KMS-11 (cell line): Measurements from ENCODE around the gene GALR2.

Source experiments
- H2AFZ ChIP-seq: fragments of 200-600 bp; sonication (generic); 2 replicates; pipeline ENCODE4 v1.6.1; 2016; ENCODE audit warnings: antibody characterized with exemption, mixed run types, low read depth
- H3K27ac ChIP-seq: fragments of 200-600 bp; sonication (generic); 2 replicates; pipeline ENCODE4 v1.6.1; 2016; ENCODE audit warnings: mild to moderate bottlenecking, mixed run types
- H3K27me3 ChIP-seq: fragments of 200-600 bp; sonication (generic); 2 replicates; pipeline ENCODE4 v1.6.1; 2017; ENCODE audit warnings: mild to moderate bottlenecking, low read depth, mixed run types, moderate library complexity; ENCODE audit not compliant: insufficient read depth
- H3K36me3 ChIP-seq: fragments of 200-600 bp; sonication (generic); 2 replicates; pipeline ENCODE4 v1.6.1; 2017; ENCODE audit warnings: mild to moderate bottlenecking, mixed run types; ENCODE audit not compliant: insufficient read depth
- H3K4me1 ChIP-seq: fragments of 200-600 bp; sonication (generic); 2 replicates; pipeline ENCODE4 v1.6.1; 2016; ENCODE audit warnings: mild to moderate bottlenecking, low read depth, mixed run types; ENCODE audit not compliant: poor library complexity, severe bottlenecking
- H3K4me2 ChIP-seq: fragments of 200-600 bp; sonication (generic); 2 replicates; pipeline ENCODE4 v1.7.0; 2016; ENCODE audit warnings: mild to moderate bottlenecking, mixed run types
- H3K4me3 ChIP-seq: fragments of 200-600 bp; sonication (generic); IDR thresholded peaks from 2 replicates; pipeline ENCODE4 v1.6.1; 2017; ENCODE audit warnings: low read depth, low read length, mixed read lengths; ENCODE audit not compliant: insufficient read depth
- H3K79me2 ChIP-seq: fragments of 200-600 bp; sonication (generic); 2 replicates; pipeline ENCODE4 v1.6.1; 2016; ENCODE audit warnings: low read depth, mixed run types; ENCODE audit not compliant: insufficient read depth
- H3K9ac ChIP-seq: fragments of 200-600 bp; sonication (generic); 2 replicates; pipeline ENCODE4 v1.6.1; 2016; ENCODE audit warnings: mild to moderate bottlenecking, mixed run types
- H4K20me1 ChIP-seq: fragments of 200-600 bp; sonication (generic); 2 replicates; pipeline ENCODE4 v1.6.1; 2016; ENCODE audit warnings: mild to moderate bottlenecking, mixed run types; ENCODE audit not compliant: insufficient read depth
- TF ChIP-seq, protein P1 (sequence below): fragments of 200-600 bp; sonication (generic); conservative IDR thresholded peaks from 2 replicates; pipeline ENCODE4 v1.6.1; 2017; ENCODE audit warnings: low read depth, mild to moderate bottlenecking, antibody characterized with exemption, low read length, moderate library complexity, mixed read lengths

The GALR2 gene

DNA sequence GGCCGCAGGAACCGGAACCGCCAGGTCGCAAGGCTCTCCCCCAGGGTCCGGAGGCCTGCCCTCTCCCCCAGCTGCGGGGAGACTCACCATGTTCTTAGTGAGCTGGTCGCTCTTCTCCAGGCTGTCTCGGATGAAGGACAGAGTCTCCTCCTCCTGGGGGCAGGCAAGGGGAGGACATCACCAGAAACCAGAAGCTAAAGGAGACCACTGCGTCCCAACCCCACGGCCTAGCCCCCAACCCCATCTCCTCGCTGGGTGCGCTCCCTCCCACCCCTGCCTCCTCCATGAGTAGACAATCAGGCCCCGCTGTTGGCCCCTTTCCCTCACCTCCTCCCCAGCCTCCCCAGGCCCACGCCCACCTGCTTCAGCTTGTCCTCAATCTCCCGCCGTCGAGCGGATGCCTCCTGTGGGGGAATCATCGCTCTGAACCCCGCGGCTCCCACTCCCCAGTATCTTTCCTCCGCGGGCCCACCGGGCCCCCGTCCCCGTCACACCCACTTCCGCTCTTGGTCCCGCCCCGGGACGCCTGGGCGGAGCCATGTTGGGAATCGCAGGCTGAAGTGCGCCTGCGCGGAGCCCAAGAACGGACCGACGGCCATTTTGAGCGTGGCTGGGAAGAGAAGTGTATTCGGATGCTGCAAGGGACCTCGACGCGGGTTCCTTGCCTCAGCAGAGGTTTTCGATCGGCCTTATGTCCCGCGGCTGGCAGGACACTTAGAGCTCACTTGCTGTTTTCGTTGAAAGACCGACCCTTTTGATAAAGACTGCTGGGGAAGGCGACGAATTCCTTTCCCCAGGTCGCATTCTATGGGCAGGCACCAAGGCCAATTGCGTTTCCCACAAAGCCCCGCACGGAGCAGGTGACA is 28.9 kb downstream of the GALR2 start, which contains the start of gene EXOC7:
Gene EXOC7 (minus strand): TSS at position 514 of the 866 bp plus-strand sequence. CDS start 95 bp downstream, at position 419.
- peak within 1 kb of the TSS; percentile 61 for H3K4me3 ChIP-seq
- peaks cover 14% of the 10 kb centered on the region for H3K4me1 ChIP-seq
- no peaks in the 10 kb centered on the region; the same call in 1 of the 2 replicates for H3K36me3 ChIP-seq
- peak within 1 kb of the TSS; percentile 59; the same call in 1 of the 2 replicates for H3K9ac ChIP-seq
- no peaks in the 10 kb centered on the region for H3K27me3 ChIP-seq
- H3K79me2 ChIP-seq: peaks cover 14% of the 10 kb centered on the region; the same call in 1 of the 2 replicates
- H4K20me1 ChIP-seq: no peaks in the 10 kb centered on the region
- TF ChIP-seq, protein P1, sequence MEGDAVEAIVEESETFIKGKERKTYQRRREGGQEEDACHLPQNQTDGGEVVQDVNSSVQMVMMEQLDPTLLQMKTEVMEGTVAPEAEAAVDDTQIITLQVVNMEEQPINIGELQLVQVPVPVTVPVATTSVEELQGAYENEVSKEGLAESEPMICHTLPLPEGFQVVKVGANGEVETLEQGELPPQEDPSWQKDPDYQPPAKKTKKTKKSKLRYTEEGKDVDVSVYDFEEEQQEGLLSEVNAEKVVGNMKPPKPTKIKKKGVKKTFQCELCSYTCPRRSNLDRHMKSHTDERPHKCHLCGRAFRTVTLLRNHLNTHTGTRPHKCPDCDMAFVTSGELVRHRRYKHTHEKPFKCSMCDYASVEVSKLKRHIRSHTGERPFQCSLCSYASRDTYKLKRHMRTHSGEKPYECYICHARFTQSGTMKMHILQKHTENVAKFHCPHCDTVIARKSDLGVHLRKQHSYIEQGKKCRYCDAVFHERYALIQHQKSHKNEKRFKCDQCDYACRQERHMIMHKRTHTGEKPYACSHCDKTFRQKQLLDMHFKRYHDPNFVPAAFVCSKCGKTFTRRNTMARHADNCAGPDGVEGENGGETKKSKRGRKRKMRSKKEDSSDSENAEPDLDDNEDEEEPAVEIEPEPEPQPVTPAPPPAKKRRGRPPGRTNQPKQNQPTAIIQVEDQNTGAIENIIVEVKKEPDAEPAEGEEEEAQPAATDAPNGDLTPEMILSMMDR: no peak
- peak within 1 kb of the TSS; percentile 22; the same call in 1 of the 2 replicates for H3K27ac ChIP-seq
- H2AFZ ChIP-seq: peak within 1 kb of the TSS; percentile 65
- peak within 1 kb of the TSS; percentile 88 for H3K4me2 ChIP-seq

DNA sequence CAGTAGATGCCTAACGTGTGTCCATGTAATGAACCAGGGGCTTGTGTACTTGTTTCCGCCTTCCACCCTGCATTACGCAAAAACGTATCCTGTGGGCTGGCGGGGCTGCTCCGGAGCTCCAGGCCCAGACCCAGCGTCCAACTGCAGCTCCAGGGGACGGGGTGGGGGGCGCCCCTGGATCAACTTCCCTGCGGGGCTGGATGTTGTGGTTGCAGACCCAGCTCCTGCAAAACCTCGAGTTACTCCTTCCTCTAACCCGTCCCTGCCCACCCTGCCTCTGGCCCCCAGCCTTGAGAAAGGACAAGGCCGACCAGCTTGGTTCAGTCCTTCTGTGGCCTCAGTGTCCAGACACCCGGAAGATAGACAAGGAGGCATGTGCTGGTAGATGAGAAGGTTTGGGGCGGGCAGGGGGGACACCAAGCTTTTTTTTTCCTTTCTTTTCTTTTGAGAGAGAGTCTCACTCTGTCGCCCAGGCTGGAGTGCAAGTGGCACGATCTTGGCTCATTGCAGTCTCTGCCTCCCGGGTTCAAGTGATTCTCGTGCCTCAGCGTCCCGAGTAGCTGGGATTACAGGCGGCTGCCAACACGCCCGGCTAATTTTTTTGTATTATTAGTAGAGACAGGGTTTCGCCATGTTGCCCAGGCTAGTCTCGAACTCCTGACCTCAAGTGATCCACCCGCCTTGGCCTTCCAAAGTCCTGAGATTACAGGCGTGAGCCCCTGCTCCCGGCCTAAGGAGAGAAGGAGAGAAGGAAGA is 29.7 kb downstream of the GALR2 start:
- Histone ChIP-seq H3K9ac (peak overlapping the region; percentile 59; the same call in 1 of the 2 replicates), H3K4me1 (peaks cover 14% of the 10 kb centered on the region), H4K20me1 (no peaks in the 10 kb centered on the region), H3K27ac (peak overlapping the region; percentile 22; the same call in 1 of the 2 replicates), H2AFZ (peak overlapping the region; percentile 65), H3K79me2 (peaks cover 14% of the 10 kb centered on the region; the same call in 1 of the 2 replicates), H3K4me2 (peak overlapping the region; percentile 88), H3K4me3 (no peak overlapping the region), H3K36me3 (no peaks in the 10 kb centered on the region; the same call in 1 of the 2 replicates), H3K27me3 (no peaks in the 10 kb centered on the region)
- TF ChIP-seq, protein P1: no peak

DNA sequence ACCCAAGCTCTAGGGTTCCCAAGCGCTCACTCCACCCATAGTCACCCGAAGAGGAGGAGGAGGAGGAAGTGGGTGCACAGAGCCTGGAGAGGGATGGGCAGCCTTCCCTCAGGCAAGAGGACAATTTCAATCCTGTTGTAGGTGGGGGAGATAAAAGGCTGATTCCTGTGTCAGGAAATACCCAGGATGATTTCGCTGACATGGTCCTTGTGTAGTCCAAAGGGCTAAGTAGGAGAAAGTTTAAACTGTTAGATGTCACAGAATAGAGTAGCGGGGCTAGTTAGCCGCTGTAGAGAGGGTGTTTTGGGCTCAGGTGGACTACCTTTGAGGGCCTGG is 30.3 kb downstream of the GALR2 start:
- Histone ChIP-seq H3K27me3 (no peaks in the 10 kb centered on the region), H3K4me2 (no peak overlapping the region), H2AFZ (peak overlapping the region; percentile 65; the same call in 1 of the 2 replicates), H3K4me3 (no peak overlapping the region), H3K79me2 (peaks cover 14% of the 10 kb centered on the region; the same call in 1 of the 2 replicates), H4K20me1 (no peaks in the 10 kb centered on the region), H3K4me1 (peaks cover 14% of the 10 kb centered on the region), H3K9ac (no peak overlapping the region), H3K27ac (no peak overlapping the region), H3K36me3 (no peaks in the 10 kb centered on the region; the same call in 1 of the 2 replicates)
- TF ChIP-seq, protein P1: no peak

DNA sequence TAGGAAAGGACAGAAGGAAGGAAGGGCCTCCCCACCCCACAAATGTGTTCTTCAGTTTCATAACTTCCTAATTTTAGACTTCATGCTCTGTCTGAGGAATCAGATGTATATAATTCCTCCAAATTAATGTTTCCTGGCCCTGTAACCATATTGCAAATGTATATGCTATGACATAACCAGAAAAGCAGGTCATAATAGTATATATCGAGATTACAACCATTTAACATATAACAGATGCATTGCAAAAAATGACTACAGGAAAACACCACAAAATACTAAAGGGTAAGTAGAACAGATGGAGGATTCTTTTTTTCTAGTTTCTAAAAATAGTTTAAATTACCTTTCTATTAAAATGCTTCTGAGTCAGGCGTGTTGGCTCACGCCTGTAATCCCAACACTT is 32.1 kb downstream of the GALR2 start:
- H3K36me3 ChIP-seq: no peaks in the 10 kb centered on the region
- no peak overlapping the region for H3K4me3 ChIP-seq
- TF ChIP-seq, protein P1: no peak
- no peak overlapping the region for H3K4me2 ChIP-seq
- H3K9ac ChIP-seq: no peak overlapping the region
- peaks cover 14% of the 10 kb centered on the region; the same call in 1 of the 2 replicates for H3K79me2 ChIP-seq
- no peak overlapping the region for H2AFZ ChIP-seq
- H4K20me1 ChIP-seq: no peaks in the 10 kb centered on the region
- peaks cover 14% of the 10 kb centered on the region for H3K4me1 ChIP-seq
- no peaks in the 10 kb centered on the region for H3K27me3 ChIP-seq
- H3K27ac ChIP-seq: no peak overlapping the region
